Hindlimb muscle (tissue), 1 donor: Measurements from ENCODE around the gene IFNA17. TPM values are rescaled to one million over a fixed set of nuclear protein-coding genes. Genes with fewer than 3 reads are reported as not detected.
"Not testable (repeated sequence)": the region's sequence is repeated elsewhere in the genome, so short reads cannot be mapped to it uniquely, and the experiment has no call there.

Experiments
- DNase-seq: peaks from one replicate; pipeline ENCODE4 v3.0.0-alpha.2; 2013
- polyA plus RNA-seq: library from polyadenylated mRNA; unstranded; fragments of 120-200 nt; gene quantifications from one replicate; pipeline ENCODE4 v1.2.1, GENCODE V29; 2013; ENCODE audit not compliant: insufficient read length

The IFNA17 gene
- not detected for polyA plus RNA-seq

DNA sequence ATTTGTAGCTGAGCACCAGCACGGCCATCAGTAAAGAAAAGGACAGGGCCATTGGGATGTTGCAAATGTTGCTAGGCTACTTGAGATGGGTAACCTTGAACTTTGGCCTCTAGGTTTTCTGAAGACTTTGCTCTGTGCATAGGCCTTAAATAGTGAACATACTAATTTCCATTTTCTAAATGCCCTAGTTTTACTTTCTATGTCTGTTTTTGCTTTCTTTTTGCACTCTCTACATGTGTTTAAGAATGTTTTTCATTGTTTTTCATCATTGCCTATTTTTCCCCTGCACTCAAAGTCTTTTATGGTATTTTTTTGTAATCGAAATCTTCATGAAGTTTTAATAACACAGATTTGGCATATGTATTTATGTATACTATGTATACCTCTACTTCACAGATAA lies at the start of gene IFNA17:
Gene IFNA17 (minus strand): TSS at position 101 of the 400 bp plus-strand sequence. CDS start 49 bp downstream, at position 52.
- no peak for DNase-seq

- no peak for DNase-seq
These were observed 40.3 kb upstream of the IFNA17 start for GRCh38 chr9:21268347-21268657.

GRCh38 chr9:21267485-21268346 lies 39.7 kb upstream of the IFNA17 start:
- DNase-seq = peak; percentile 66

GRCh38 chr9:21266733-21267484 lies 38.9 kb upstream of the IFNA17 start:
- peak; percentile 16 for DNase-seq

- no peak for DNase-seq
These were observed 37.6 kb upstream of the IFNA17 start for GRCh38 chr9:21265421-21266189.

GRCh38 chr9:21255538-21256212 lies 27.7 kb upstream of the IFNA17 start:
- DNase-seq = no peak

DNA sequence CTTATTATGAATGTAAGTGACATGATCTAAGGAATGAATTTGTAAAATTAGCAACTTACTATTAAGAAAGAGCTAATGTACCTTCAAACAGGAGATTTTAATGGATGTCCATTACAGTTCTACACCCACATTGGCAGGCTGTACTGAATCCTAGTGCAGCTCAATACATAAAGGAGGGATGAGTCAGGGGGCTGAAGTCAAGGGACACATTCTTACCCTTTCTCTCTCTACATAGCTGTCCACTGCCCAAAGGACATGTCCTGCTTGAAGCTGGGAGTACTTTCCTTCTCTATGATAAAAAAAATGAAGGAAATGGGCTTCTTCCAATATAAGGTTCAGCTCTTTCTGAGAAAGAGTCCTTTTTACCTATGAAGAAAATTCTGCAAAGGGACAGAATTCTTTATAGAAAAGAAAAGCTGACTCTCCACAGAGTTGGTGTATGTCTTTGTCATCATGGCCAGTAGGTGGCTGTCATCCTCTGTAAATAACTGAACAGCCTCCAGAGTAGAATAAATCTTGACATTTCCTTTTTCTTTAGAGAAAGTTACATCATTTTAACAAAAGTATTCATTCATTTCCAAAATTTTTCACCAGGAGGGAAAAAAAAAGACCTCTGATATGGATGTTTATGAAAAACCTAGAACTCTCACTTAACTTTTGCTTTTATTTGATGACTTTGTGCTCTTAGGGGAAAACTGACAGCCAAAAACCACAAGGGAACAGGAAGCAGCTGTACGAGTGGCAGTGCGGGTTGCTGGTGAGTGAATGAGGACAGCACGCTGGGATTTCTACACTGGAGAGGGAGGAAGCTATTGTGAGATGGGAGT lies 24.9 kb upstream of the IFNA17 start:
- peak; percentile 17 for DNase-seq

DNA sequence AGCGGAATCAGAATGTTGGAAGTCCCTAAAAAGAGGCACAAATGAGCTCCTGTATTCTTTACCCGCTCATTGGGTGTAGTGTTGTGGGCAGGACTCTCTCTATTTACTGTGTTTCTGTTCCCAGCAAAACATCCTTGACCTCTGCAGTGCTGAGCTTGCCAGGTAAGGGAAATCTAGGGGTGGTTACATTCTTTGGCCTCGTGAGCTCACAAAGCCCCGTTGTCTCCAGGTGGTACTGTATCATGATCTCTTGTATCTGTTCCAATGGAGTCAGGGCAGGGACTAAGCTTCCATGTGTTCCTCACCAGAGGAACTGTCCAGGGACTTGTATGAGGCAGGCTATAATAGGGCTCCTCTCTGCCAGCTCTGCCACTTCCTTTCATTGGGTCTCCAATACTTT lies 23.6 kb upstream of the IFNA17 start:
- DNase-seq = no peak

DNA sequence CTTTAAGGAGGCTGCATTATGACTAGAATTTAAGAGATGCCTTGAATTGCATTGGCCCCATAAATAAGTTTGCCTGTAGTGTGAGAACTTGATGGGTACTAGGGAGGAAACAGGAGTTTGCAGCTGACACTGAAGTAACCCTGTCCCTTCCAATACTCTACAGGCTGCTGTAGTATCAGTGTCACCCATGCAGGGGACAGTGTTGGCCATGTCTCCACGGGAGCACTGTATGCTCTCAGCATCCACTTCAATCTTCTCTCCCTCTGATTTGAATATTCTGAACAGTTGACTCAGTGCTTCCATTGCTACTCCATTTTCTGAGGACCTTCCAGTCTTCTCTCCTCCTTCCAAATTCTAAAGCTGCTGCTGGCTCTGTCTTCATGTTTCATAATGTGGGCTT lies 23.2 kb upstream of the IFNA17 start:
- no peak for DNase-seq

GRCh38 chr9:21244836-21245235 lies 16.8 kb upstream of the IFNA17 start:
- DNase-seq = no peak

DNA sequence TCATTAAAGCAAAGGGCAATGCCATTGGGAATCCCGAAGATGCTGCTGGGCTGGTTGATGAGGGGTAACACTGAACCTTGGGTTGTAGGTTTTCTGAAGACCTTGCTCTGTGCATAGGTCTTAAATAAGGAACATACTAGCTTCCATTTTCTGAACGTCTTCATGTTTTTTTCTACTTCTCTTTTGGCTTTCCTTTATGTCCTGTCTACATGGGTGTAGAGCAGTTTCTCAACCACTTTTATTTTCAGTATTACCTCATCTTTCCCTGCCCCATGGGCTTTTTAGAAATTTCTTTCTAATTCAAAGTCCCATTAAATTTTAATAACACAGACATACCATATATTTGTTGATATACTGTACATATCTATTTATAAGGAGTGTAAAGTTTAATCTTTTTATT lies 11.9 kb upstream of the IFNA17 start, which contains the start of gene IFNA14:
Gene IFNA14 (minus strand): TSS at position 95 of the 400 bp plus-strand sequence. CDS start 70 bp downstream, at position 25.
- no peak for DNase-seq

DNA sequence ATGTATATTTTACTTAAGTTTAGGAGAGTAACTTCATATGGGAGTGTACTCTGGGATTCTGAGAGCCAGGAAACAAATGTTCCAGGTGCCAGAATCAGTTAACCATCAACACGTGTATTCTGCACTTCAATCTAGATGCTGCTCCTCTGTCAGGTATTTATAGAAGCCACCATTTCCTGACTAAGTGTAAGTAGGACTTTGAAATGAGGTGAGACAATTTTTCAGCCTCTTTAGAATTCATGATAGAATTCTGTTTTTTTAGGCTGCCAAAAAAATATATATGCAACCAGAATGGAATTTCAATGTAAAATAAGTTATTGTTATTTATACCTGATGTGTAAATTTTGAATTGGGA lies 8.3 kb upstream of the IFNA17 start:
- not testable (repeated sequence) for DNase-seq

- peak; percentile 42 for DNase-seq
These were observed 7.7 kb upstream of the IFNA17 start for GRCh38 chr9:21235468-21236359.

DNA sequence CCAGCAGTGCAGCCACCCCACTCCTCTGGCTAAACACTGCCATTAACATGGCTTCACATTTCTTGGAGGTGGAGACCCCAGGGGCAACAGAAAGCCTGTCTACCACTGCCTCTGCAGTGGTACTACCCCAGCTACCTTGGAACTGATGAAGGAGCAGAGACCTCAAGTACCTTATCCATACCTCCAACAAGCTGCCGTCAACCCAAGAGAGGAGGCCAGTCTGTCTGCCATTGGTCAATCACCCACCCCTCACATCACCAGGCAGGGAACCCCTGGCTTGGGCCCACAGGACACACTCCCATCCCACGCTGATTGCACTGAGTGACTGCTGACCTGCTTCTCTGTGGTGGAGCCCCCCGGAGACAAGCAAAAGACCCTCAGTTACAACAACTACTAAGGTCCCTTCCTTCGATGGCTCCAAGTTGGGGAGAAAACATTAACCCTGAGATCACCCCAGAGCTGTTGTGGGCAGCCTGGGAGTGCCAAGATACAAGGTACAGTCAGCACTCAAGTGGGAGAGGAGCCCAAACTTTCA lies 6.2 kb upstream of the IFNA17 start:
- no peak for DNase-seq

DNA sequence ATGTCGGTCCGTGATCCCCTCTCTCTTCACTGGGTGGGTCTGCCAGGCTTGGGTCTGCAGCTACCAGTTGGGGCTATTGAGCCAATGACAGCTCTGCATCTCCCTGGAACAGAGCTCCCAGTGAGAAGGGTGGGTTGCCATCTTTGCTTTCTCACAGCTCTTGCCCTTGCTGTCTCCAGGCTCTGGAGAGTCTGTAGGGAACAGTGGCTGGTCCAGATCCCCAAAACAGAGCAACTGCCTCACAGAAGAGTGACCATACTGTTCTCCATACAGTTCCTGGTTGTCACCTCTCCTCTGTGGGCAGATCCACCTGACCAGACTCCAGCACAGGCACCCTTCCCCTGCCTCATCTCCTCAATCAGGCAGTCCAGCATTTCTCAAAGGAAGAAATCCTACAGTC lies 5.2 kb upstream of the IFNA17 start:
- no peak for DNase-seq

DNA sequence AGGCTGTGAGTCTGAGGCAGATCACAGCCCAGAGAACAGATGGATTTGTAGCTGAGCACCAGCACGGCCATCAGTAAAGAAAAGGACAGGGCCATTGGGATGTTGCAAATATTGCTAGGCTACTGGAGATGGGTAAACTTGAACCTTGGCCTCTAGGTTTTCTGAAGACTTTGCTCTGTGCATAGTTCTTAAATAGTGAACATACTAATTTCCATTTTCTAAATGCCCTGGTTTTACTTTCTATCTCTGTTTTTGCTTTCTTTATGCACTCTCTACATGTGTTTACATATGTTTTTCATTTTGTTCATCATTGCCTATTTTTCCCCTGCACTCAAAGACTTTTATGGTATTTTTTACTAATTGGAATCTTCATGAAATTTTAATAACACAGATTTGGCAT lies 10.8 kb downstream of the IFNA17 start, which contains the start of gene IFNA16:
Gene IFNA16 (minus strand): TSS at position 101 of the 400 bp plus-strand sequence. CDS start 6 bp downstream, at position 95.
- DNase-seq = not testable (repeated sequence)

DNA sequence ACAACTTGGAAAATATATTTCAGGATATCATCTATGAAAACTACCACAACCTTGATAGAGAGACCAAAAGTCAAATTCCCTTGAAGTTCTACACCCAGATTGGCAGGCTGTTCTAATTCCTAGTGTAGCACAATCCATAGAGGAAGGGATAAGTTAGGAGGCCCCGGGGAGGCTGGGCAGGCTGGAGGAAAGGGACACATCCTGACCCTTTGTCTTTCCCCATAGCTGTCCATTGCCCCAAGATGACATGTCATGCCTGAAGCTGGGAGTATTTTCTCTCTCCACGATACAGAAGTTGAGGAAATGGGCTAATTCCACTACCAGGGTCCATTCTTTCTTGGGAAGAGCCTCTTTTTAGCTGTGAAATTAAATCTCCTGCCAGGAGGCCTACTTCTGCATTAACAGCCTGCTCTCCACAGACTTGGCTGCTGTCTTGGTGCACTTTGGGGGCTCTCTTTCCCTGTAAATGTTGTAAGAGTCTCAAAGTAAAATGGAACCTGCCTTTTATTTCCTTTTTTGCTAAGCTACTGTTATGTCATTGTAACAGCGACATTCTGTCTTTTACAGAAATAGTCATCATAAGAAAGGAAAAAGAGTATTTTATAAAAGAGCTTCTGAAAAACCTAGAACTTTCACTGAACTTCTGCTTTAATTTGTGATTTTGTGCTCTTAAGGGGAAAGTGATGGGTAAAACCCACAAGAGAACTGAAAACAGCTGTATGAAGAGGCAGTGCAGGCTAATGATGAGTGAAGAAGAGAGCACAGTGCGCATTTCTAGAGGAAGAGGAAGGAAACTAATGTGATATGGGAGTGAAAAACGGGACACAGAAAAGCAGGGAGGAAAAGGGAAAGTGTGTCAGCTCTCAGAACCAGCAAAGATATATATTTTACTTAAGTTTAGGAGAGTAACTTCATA lies 14.4 kb downstream of the IFNA17 start:
- not testable (repeated sequence) for DNase-seq

- not testable (repeated sequence) for DNase-seq
These were observed 15.9 kb downstream of the IFNA17 start for GRCh38 chr9:21212160-21212559.

DNA sequence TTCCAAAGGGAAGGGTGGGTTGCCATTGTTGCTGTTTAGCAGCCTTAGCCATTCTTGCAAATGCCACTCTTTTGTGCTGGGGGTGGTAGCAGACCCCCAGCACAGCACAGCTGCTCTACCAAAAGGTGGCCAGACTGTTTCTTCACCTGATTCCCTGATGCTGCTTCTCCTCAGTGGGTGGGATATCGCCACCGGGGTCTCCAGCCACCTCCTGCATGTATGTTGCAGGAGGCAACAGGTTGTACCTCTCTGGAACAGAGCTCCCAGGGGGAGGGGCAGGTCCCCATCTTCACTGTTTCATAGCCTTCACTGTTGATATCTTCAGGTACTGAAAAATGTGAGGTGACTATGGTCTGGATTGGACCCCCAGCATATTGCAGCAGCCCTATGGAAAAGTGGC lies 17.2 kb downstream of the IFNA17 start:
- not testable (repeated sequence) for DNase-seq
